Aorta (tissue), 5 donors: Measurements from ENCODE around the gene CORO1C. TPM values are rescaled to one million over a fixed set of nuclear protein-coding genes. Genes with fewer than 3 reads are reported as not detected.
A peak's percentile ranks its signal among the peaks of the same experiment; 100 is the strongest.

Experiments used
- ATAC-seq: fragments of 200-7000 bp; cut with Tn5 transposase; one replicate; pipeline ENCODE4 v1.9.1; 2022; ENCODE audit warnings: moderate library complexity; ENCODE audit not compliant: low FRiP score
- DNase-seq, 2 donors: peaks; one replicate each; pipeline ENCODE4 v3.0.0-alpha.2; 2020
- H3K27ac ChIP-seq, 2 donors: one replicate each; pipeline ENCODE4 v1.5.1; 2013; ENCODE audit warnings: low read length in 2 of 2, mild to moderate bottlenecking in 2 of 2, moderate library complexity in 2 of 2, control low read depth in 1 of 2, inconsistent platforms in 1 of 2, low read depth in 1 of 2
- H3K27me3 ChIP-seq, 2 donors: one replicate each; pipeline ENCODE4 v1.6.1; 2013; ENCODE audit warnings: control low read depth in 1 of 2, low read length in 1 of 2, mild to moderate bottlenecking in 1 of 2, moderate library complexity in 1 of 2; ENCODE audit not compliant: insufficient read depth in 2 of 2, control insufficient read depth in 1 of 2
- H3K36me3 ChIP-seq, 2 donors: one replicate each; pipeline ENCODE4 v1.6.1; 2013; ENCODE audit warnings: control low read depth in 1 of 2, low read length in 1 of 2, mild to moderate bottlenecking in 1 of 2; ENCODE audit not compliant: insufficient read depth in 2 of 2, control insufficient read depth in 1 of 2
- H3K4me1 ChIP-seq, 2 donors: one replicate each; pipeline ENCODE4 v1.6.1; 2013; ENCODE audit warnings: low read length in 2 of 2, control low read depth in 1 of 2, mild to moderate bottlenecking in 1 of 2, moderate library complexity in 1 of 2; ENCODE audit not compliant: insufficient read depth in 2 of 2, control insufficient read depth in 1 of 2
- H3K4me3 ChIP-seq, 2 donors: one replicate each; pipeline ENCODE4 v1.5.1; 2013; ENCODE audit warnings: low read length in 2 of 2, control low read depth in 1 of 2, mild to moderate bottlenecking in 1 of 2
- H3K9me3 ChIP-seq: one replicate; pipeline ENCODE4 v1.6.1; 2013; ENCODE audit warnings: mild to moderate bottlenecking, low read length; ENCODE audit not compliant: control insufficient read depth
- WGBS, 2 donors: extraction: QIAGEN DNeasy Blood & Tissue Kit; methylation state at CpG; one replicate each; pipeline ENCODE4 v1.1.7; 2013; 5-methylcytosine and 5-hydroxymethylcytosine counted together
- intact Hi-C, 2 donors: fragments of 100-400 bp; cut with DNase I; formaldehyde crosslinking; loops; one replicate each; pipeline versions ENCODE4 v1.14.2 to v1.15.0; 2022
- polyA plus RNA-seq, 2 donors: library from polyadenylated mRNA; stranded (reverse); fragments of 200-250 nt; gene quantifications; one replicate each; pipeline ENCODE4 v1.2.3, GENCODE V29; 2013
- total RNA-seq, 2 donors: library from RNA; stranded (reverse); fragmentation: NEBNext Ultra II Directional; extraction: Animal tissue kit (Norgen Biotek cat#: 25700); gene quantifications; one replicate each; pipeline ENCODE4 v1.2.1, GENCODE V29; 2021
- donor health status: healthy with polysubstance abuse.
- donor health status: Bipolar disorder and iron deficiency.
- donor health status: DM: no; HTN: no; CAD: no.
- donor health status: DM: no; HTN: no; CAD: no.
- donor health status: DM: yes; HTN: yes; CAD: no.

Gene CORO1C
- total and polyA plus RNA-seq, 4 donors: 68.0 to 387 (median 176) TPM

GRCh38 chr12:108648371-108648770 lies 82.9 kb downstream of the CORO1C start:
- no peak overlapping the region for H3K4me3 ChIP-seq
- H3K9me3 ChIP-seq: no peaks in the 10 kb centered on the region
- no peaks in the 10 kb centered on the region for H3K27me3 ChIP-seq
- H3K27ac ChIP-seq: no peak overlapping the region
- intact Hi-C loops: loop anchor here in 1 of 2 donors (10.0 kb wide), 1 partner anchor 296 kb away; no protein-coding TSS in a partner anchor
- DNase-seq: no peak
- peaks cover 2 to 4% of the 10 kb centered on the region in 2 donors for H3K4me1 ChIP-seq
- no peak for ATAC-seq
- 90 to 92% methylated on average over 9 of the region's 9 CpGs for WGBS, 2 donors
- H3K36me3 ChIP-seq: peaks cover 0 to 13% of the 10 kb centered on the region in 2 donors

DNA sequence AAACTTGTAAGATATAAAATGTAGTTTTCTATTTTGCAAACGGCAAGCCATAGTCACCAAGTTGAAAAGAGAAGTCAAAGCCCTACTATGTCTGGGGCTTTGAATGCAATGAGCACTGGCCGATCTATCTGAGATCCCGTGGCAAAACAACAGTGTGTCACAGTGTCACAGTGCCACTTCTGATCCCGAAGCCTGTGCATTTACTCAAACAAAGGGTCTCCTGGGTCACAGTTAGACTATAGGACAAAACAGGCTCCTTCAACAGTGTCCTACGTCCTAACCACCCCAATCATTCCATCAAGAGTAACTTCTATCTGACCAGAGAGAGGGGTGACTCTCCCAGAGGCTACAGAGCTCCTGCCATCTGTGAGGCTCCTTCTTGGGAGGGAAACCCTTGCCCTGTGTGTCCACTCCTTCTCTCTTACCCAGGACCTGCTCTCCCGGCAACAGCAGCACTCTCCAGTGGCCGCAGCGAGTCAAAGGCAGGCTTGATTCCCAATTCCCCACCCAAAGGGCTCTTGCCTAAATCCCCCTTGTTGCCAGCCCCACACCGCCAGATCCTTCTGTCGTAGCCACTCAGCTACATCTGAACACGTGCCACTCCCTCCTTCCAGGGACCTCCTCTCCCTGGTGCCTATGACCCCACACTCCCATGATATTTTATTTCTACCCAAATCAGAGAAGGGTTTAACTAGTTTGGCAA lies 83.6 kb downstream of the CORO1C start:
- ATAC-seq (no peak), DNase-seq (no peak)
- Histone ChIP-seq H3K27ac (peak overlapping the region in 1 of 2 donors; percentile 41), H3K27me3 (no peaks in the 10 kb centered on the region), H3K4me1 (peaks cover 2 to 4% of the 10 kb centered on the region in 2 donors), H3K4me3 (no peak overlapping the region), H3K36me3 (peaks cover 0 to 13% of the 10 kb centered on the region in 2 donors), H3K9me3 (no peaks in the 10 kb centered on the region)
- 76 to 78% methylated on average over 11 of the region's 11 CpGs for WGBS, 2 donors
- intact Hi-C loops: loop anchor here in 1 of 2 donors (10.0 kb wide), 1 partner anchor 297 kb away; no protein-coding TSS in a partner anchor

GRCh38 chr12:108646600-108647579 lies 84.4 kb downstream of the CORO1C start:
- no peaks in the 10 kb centered on the region for H3K9me3 ChIP-seq
- WGBS, 2 donors: 46 to 52% methylated on average over 10 of the region's 10 CpGs
- intact Hi-C loops: loop anchor here in 1 of 2 donors (10.0 kb wide), 1 partner anchor 298 kb away; no protein-coding TSS in a partner anchor
- H3K27me3 ChIP-seq: no peaks in the 10 kb centered on the region
- H3K36me3 ChIP-seq: peaks cover 0 to 11% of the 10 kb centered on the region in 2 donors
- no peak overlapping the region for H3K27ac ChIP-seq
- DNase-seq (no peak), ATAC-seq (no peak)
- H3K4me1 ChIP-seq: peaks cover 2 to 4% of the 10 kb centered on the region in 2 donors
- H3K4me3 ChIP-seq: no peak overlapping the region

- H3K4me3 ChIP-seq: no peak overlapping the region
- intact Hi-C loops: loop anchor here in 1 of 2 donors (10.0 kb wide), 1 partner anchor 299 kb away; no protein-coding TSS in a partner anchor
- peaks cover 2 to 4% of the 10 kb centered on the region in 2 donors for H3K4me1 ChIP-seq
- no peaks in the 10 kb centered on the region for H3K27me3 ChIP-seq
- WGBS, 2 donors: 84 to 86% methylated on average over 15 of the region's 15 CpGs
- no peaks in the 10 kb centered on the region for H3K9me3 ChIP-seq
- DNase-seq (no peak), ATAC-seq (no peak)
- peaks cover 0 to 9% of the 10 kb centered on the region in 2 donors for H3K36me3 ChIP-seq
- no peak overlapping the region for H3K27ac ChIP-seq
Observed at GRCh38 chr12:108645686-108646599, 85.4 kb downstream of the CORO1C start.

GRCh38 chr12:108644811-108645120 lies 86.6 kb downstream of the CORO1C start:
- Histone ChIP-seq H3K27me3 (no peaks in the 10 kb centered on the region), H3K36me3 (peaks cover 0 to 9% of the 10 kb centered on the region in 2 donors), H3K4me3 (no peak overlapping the region), H3K27ac (no peak overlapping the region), H3K4me1 (peaks cover 2 to 3% of the 10 kb centered on the region in 2 donors), H3K9me3 (no peaks in the 10 kb centered on the region)
- ATAC-seq (no peak), DNase-seq (no peak)
- intact Hi-C loops: loop anchor here in 1 of 2 donors (10.0 kb wide), 1 partner anchor 300 kb away; no protein-coding TSS in a partner anchor
- WGBS, 2 donors: 91 to 94% methylated on average over 7 of the region's 7 CpGs

- Histone ChIP-seq H3K36me3 (peaks cover 0 to 9% of the 10 kb centered on the region in 2 donors), H3K4me3 (no peak overlapping the region), H3K27me3 (no peaks in the 10 kb centered on the region), H3K4me1 (peaks cover 0 to 2% of the 10 kb centered on the region in 2 donors), H3K27ac (no peak overlapping the region), H3K9me3 (no peaks in the 10 kb centered on the region)
- DNase-seq: peak; percentile 86 to 90
- peak; percentile 75 for ATAC-seq
- 20 to 21% methylated on average over 18 of the region's 18 CpGs for WGBS, 2 donors
- intact Hi-C loops: loop anchor here in 1 of 2 donors (10.0 kb wide), 1 partner anchor 301 kb away; no protein-coding TSS in a partner anchor
Observed at GRCh38 chr12:108643941-108644810, 87.1 kb downstream of the CORO1C start.

DNA sequence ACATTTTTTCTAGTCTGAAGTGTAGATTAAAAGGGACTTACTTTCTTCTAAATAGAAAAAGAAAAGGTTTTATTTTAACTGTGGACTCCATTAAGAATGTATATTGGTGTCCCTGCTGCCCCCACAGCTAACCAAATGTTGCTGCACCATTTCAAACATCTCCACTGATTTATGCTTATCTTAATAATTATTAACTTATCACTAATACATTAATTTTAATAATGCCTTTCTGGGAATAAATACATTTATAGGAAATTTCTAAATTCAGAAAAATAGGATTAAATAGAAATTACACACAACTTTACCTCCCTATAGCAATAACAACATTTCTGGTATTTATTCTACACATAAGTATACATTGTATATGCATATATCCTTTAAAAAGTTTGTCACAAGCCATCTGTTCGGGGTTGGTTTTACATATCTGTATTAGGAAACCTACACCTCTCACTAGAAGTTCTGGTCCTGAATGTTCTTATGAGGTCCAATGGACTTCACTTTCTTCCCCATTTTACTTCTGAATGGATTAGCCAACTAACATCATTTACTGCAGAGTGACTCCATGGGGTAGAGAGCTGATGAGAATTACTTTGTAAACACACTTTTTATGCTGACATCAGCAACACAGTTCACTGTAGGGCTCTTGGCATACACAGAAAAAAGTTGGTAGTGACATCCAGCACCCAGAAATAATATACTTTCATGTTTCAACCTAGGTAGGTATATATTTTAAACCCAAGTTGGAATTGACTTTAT lies 88.2 kb downstream of the CORO1C start:
- Histone ChIP-seq H3K9me3 (no peaks in the 10 kb centered on the region), H3K4me1 (peaks cover 0 to 4% of the 10 kb centered on the region in 2 donors), H3K36me3 (peaks cover 0 to 4% of the 10 kb centered on the region in 2 donors), H3K27me3 (no peaks in the 10 kb centered on the region), H3K27ac (no peak overlapping the region), H3K4me3 (no peak overlapping the region)
- intact Hi-C loops: loop anchor here in 1 of 2 donors (10.0 kb wide), 1 partner anchor 302 kb away; no protein-coding TSS in a partner anchor
- ATAC-seq (no peak), DNase-seq (no peak)
- 96 to 97% methylated on average over 1 of the region's 1 CpG for WGBS, 2 donors
